GM19099 (cell line): ENCODE data around the gene FMN1.

ENCODE experiments used
- POLR2A ChIP-seq: IDR thresholded peaks from 3 replicates; pipeline ENCODE4 v1.6.1; 2011; ENCODE audit warnings: low read depth; ENCODE audit not compliant: insufficient read length; ENCODE audit errors: extremely low read depth

FMN1 gene

DNA sequence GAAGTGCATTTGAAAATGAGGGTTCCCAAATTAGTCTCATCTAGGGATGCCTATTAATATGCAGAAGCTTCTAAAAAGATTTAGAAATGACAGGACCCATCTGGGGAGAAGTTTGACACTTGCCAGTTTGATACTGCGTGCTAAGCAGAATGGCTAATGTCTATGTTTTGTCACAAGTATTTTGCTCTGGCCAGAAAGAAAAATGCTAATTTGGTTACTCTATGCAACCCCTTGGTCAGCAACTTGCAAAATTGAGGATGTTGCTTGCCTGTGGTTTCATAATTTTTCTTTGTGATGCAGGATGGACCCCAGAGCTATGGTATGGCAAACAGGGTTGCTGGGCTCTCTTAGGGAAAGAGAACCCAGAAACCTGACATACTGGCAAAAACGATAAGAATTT, 148.2 kb downstream of the FMN1 start:
- TF ChIP-seq POLR2A = no peak

DNA sequence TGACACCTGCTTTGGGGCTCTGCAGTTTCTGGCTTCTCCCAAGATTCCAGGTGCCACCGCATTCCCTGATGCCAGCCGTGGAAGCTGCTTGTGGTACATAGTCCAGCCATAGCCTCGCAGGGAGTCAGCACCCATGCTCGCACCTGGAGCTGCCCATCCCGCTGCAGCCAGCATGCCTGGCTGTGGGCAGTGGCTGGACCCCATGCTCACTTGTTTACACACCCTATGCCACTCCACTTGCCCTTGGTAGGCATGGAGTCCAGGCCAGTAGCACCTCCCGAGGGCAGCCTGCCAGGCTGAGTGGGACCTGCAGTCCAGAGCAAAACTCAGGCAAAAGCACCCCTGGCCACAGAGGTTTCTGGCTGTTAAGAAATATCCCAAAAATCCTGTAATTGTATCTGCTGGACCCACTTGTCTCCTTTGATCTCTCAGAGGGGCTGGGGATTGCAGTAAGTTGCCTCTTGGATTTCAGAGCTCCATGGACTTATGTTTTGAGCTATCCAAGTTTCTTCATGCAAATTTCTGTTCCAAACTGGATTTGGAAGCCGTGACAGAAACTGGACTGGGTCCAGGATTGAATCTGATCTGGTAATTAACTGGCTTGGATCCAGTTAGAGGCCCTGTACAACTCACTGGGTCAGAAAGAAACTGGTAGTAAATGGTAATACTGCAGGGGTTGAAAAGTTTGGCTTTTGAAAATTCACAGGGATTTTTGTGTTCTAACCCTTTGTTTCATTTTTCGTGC, 149.3 kb downstream of the FMN1 start:
- no peak for TF ChIP-seq POLR2A

DNA sequence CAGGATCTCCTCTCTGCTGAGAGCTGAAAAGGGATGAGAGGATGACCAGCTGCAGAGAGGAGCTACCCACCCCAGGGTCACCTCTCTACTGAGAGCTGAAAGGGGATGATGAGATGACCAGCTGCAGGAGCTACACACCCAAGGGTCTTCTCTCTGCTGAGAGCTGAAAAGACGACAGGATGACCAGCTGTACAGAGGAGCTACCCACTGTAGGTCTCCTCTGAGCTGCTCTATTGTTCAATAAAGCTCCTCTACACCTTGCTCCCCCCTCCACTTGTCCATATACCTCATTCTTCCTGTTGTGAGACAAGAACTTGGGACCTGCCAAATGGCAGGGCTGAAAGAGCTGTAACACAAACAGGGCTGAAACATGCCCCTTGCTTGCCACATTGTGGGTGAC, 149.9 kb downstream of the FMN1 start:
- TF ChIP-seq POLR2A = no peak

DNA sequence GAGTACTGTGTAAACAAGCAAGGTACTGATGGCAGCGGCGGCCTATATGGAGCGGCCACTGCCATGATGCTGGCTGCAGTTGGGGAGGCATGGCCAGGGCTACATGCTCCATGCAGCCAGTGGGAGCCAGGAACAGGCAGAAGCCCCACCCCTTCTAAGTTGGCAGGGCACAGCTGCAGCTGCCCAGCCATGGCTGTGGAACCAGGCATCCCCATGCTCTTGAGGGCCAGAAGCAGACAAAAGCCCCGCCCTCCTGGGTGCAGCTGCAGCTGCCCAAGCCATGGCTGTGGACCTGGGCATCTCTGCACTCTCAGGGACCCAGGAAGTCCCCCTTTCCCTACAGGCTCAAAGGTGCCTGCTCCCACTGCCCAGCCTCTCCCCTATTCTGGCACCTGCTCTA, 150.9 kb downstream of the FMN1 start:
- TF ChIP-seq POLR2A = no peak

DNA sequence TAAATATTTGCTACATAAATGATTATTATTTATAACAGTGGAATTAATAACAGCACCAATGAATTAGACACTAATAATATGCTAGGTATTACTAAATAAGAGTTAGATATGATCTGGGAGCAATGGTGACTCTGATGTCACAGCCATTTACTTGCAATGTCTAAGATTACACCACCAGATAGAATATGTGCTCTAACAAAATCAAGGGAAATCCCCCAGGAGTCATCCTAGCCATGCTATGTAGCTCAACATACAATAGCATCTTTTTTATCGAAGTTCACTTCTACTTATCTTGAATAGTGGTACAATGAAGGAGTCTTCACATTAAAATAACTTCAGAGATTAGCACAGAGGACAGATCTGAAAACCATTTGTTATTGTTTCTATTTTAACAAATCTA, 154.0 kb downstream of the FMN1 start:
- TF ChIP-seq POLR2A = no peak

DNA sequence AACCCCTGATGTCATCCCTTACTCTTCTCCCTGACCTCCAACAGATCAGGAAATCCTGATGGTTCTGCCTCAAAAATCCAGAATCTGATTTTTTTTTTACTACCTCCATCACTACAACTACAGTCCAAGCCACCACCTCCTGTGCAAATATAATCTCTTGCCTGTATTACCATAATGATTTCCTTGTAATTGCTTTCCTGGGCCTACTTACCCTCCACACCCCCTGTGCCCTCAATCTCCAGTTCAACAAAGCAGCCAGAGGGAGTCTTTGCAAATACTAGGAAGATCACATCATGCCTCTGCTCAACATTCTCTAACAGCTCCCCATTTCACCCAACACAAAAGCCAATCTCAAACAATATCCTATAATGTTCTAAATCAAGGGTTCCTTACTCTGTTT, 159.9 kb downstream of the FMN1 start:
- no peak for TF ChIP-seq POLR2A

DNA sequence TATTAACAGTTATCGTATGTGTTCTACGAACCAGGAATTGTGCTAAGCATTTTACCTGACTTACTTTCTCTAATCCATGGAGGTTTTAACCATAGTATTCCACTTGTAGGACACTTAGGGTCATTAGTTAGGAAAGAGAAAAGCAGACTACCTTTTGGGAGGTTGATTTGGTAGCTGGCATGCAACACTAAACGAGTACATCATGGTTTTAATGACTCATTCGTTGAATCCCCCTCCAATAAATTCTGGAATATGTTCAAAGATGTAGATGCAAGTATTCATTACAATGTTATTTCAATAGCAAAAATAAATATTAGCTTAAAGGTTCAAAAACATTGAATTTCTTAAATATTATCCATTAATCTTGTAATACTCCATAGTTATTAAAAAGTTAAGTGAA, 162.5 kb downstream of the FMN1 start:
- no peak for TF ChIP-seq POLR2A

DNA sequence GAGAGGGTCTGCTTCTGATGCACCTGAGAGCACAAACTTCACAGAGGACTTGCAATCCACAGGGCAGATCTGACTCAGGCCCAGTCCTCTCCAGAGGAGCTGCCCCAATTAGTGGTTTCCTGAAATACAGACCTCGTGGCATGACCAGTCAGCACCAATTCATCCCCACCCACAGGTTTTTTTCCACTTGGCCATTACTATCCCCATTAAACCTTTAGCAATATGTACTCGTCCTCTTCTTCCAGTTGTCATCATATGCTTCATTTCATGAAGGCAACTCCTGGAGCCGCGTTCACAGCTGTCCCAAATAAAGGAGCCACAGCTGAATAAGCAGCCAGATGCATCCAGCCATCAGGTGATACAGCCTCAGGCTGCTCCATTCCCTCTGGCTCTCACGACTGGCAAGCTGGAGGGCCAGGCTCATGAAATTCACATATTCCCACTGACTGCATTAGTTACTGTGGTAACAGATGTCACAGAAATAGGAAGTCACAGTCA, 163.1 kb downstream of the FMN1 start:
- TF ChIP-seq POLR2A = no peak

DNA sequence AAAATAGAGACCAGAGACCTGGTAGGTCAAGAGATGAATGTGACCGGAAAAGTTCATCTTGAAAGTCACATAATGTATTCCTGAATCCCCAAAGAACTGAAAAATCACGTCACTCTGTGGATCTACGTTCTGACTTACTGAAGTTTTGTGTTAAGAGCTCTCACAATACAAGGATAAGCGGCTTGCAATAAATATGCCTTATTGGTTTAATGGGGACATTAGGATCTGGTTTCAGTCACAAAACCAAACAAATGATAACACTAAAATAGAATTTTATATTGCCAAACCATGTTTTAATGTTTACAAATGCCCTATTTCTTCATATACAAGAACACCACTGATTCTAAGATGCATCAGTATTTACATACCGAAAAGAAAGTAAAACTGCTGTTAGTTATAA, 164.2 kb downstream of the FMN1 start:
- TF ChIP-seq POLR2A = no peak

DNA sequence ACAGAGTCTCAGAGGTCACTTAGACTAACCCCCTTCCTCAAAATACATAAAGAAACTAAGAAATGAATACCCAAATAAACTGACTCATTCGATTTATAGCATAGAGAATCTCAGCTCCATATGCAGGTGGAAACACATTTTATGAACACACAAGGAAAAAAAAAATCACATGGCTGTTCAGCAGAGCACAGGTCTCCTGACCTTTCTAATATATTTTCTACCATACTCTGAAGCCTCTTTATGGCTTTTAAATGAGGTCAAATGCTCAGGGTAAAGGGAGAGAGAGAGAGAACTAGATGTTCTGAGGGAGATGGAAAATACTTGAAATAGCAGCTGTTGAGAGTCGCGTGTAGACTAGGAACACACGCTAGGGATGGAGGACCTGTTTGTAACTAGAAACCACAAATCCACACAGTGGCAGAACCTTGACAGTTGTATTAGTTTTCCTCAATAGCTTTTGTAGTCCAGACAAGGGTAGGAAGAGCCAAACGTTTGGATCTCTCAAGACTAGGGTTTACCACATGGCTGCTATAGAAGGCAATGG, 165.3 kb downstream of the FMN1 start:
- no peak for TF ChIP-seq POLR2A

DNA sequence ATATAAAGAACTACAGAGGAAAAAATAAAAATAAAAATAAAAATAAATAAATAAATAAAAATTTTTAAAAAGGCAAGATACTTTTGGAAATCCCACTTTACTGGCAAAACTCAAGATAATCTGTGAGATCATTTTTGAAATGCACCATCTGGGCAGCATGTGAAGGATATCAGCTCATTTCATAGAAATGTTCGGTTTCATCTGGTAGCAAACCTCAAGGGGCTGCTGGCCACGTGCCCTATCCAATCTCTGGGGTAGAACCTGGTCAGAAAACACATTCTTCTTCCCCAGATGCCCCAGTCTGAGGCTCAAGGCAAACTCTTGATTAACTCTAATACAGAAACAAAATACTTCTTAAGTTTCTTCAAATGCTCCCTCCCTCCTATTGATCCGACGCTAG, 166.0 kb downstream of the FMN1 start:
- no peak for TF ChIP-seq POLR2A

DNA sequence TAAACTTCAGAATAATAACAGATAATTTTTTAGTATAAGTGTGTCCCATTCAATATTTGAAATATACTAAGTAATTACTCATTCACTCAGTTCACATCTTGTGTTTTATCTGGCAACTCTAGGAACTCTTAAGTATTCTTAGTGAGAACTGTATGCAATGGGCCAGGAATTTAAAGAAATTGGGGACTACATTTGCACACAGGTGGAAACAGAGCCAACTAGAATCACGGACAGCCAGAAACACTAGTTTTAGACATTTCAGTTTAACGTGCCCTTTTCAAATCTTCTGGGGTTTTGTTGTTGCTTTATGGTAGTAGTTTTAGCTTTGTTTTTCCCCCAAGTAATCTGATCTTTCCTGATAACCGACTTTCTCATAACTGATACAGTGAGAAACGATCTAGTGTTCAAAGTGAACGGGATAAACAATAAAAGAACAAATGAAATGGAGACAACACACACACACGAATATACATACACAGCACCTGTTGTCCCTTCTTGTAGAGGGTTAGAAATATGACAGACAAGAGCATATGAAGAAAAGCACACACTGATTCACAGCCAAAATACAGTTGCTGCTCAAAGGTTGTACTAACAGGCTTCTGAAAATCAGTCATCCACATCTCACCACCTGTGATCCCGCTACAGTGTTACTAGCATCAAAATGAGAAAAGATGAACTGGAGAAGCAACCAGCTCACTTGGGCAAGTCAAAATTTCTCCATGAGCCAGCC, 167.0 kb downstream of the FMN1 start:
- no peak for TF ChIP-seq POLR2A

DNA sequence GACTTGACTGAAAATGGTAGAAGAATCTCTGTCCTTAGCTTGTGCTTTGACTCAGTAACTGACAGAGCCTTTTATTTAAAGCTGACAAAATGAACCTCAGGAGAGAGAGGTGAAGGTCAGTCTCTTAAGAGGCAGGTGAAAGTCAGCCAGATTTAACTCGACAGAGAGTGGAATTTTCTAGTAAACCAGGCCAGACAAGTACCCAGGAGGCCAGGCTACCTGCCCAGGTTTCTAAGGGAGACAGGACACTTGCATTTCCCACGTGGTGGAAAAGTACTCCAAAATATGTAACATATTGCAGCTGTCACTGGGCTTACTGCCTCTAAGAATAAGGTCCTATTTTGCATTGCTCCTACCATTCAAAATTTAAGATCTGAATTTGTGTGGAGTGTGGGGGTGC, 167.9 kb downstream of the FMN1 start:
- TF ChIP-seq POLR2A = no peak

DNA sequence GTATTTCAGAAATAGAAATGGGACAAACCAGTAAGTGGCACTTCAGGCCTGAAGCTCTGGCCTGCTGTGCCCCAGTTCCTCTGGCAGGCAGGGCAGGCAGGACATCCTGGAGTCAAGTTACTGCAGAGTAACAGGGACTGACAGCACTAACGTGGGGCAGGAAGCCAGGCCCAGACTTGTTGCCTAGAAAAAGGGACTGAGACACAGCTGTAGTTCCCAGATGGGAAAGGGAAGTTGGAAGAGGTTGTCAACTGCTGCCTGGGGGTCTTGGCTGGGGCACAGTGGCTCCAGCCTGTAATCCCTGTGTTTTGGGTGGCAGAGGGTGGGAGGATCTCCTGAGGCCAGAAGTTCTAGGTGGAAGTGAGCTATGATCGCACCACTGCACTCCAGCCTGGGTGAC, 171.9 kb downstream of the FMN1 start:
- no peak for TF ChIP-seq POLR2A

DNA sequence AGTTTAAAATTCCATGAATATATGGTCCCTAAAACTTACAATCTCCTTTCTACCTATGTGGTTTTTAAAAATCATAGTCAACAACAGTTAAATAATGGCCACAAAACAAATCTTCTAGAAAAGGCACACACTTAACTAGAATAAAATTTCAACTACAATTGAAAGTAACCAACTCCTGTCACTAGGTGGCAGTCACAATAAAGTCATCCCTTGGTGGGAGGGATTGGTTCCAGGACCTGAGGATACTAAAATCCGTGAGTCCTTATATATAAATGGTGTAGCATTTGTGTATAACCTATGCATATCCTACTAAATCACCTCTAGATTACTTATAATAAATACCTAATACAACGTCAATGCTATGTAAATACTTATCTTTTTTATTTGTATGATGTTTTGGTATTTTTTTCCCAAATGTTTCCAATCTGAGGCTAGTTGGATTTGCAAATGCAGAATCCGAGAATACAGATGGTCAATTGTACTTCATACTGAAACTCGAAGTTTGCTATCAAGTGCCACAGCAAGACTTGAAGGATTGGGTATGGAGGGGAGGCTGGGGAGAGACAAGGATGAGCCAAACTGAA, 172.6 kb downstream of the FMN1 start:
- no peak for TF ChIP-seq POLR2A
